Cardiac muscle cell (in vitro differentiated cells and primary cell): ENCODE measurements around the gene FCHO1. TPM values are rescaled to one million over a fixed set of nuclear protein-coding genes. Genes with fewer than 3 reads are reported as not detected.
"Not testable (repeated sequence)": the region's sequence is repeated elsewhere in the genome, so short reads cannot be mapped to it uniquely, and the experiment has no call there.

Experiments used
- DNase-seq, 2 donors: peaks; one replicate each; pipeline versions ENCODE4 v3.0.0 to v3.0.0-alpha.2; 2010 to 2017; ENCODE audit warnings: low read depth in 1 of 2, low spot score in 1 of 2
- H3K27ac ChIP-seq: fragments of 200-600 bp; sonication (generic); 2 replicates; pipeline ENCODE4 v1.5.1; 2016
- H3K27me3 ChIP-seq: fragments of 200-600 bp; sonication (generic); 2 replicates; pipeline ENCODE4 v1.6.0; 2016; ENCODE audit warnings: control low read depth
- H3K36me3 ChIP-seq: fragments of 200-600 bp; sonication (generic); 2 replicates; pipeline ENCODE4 v1.5.1; 2016; ENCODE audit warnings: control low read depth
- H3K4me1 ChIP-seq: fragments of 200-600 bp; sonication (generic); 2 replicates; pipeline ENCODE4 v1.8.1; 2017; ENCODE audit warnings: low read depth, mild to moderate bottlenecking, mixed run types
- H3K4me3 ChIP-seq: fragments of 200-600 bp; sonication (generic); 2 replicates; pipeline ENCODE4 v1.5.1; 2016; ENCODE audit warnings: mild to moderate bottlenecking
- H3K9me3 ChIP-seq: fragments of 200-600 bp; sonication (generic); 2 replicates; pipeline ENCODE4 v1.5.1; 2017; ENCODE audit warnings: low read depth, mild to moderate bottlenecking, control low read depth
- polyA plus RNA-seq: library from polyadenylated mRNA; unstranded; fragments of >200 nt; fragmentation: Nextera tagmentation; extraction: Ambion mirVana; gene quantifications from 2 replicates; pipeline ENCODE4 v1.2.1, GENCODE V29; 2016
- total RNA-seq: library from RNA; depleted of rRNA; stranded (reverse); fragments of >200 nt; gene quantifications from 2 replicates; pipeline ENCODE4 v1.2.3, GENCODE V29; 2016
- TF ChIP-seq, protein P1 (sequence below): IDR thresholded peaks from 2 replicates; pipeline ENCODE4 v1.5.1; 2012; ENCODE audit warnings: low read depth, mild to moderate bottlenecking, low read length

Gene FCHO1
- total and polyA plus RNA-seq, 2 experiments from 2014 or later = 2.5 to 3.1 TPM

DNA sequence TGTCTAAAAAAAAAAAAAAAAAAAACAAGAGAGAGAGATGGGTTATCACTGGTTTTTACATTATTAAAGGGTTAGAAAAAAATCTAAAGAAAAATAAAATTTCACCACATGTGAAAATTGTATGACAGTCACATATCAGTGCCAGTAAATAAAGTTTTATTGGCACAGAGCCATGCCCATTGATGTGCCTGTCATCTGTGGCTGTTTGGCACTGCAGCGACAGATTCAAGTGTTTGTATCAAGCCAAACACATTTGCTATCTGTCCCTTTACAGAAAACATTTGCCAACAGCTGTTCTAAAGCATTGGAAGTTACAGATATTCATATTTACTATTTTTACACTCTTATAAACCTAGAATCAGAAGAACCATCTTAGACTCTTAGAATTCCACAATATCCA, 16.3 kb downstream of the FCHO1 start:
- DNase-seq = no peak
- no peaks in the 10 kb centered on the region for H3K36me3 ChIP-seq
- TF ChIP-seq, protein P1, sequence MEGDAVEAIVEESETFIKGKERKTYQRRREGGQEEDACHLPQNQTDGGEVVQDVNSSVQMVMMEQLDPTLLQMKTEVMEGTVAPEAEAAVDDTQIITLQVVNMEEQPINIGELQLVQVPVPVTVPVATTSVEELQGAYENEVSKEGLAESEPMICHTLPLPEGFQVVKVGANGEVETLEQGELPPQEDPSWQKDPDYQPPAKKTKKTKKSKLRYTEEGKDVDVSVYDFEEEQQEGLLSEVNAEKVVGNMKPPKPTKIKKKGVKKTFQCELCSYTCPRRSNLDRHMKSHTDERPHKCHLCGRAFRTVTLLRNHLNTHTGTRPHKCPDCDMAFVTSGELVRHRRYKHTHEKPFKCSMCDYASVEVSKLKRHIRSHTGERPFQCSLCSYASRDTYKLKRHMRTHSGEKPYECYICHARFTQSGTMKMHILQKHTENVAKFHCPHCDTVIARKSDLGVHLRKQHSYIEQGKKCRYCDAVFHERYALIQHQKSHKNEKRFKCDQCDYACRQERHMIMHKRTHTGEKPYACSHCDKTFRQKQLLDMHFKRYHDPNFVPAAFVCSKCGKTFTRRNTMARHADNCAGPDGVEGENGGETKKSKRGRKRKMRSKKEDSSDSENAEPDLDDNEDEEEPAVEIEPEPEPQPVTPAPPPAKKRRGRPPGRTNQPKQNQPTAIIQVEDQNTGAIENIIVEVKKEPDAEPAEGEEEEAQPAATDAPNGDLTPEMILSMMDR = no peak
- no peaks in the 10 kb centered on the region for H3K4me1 ChIP-seq
- no peak overlapping the region for H3K27ac ChIP-seq
- H3K4me3 ChIP-seq = no peak overlapping the region
- no peaks in the 10 kb centered on the region for H3K9me3 ChIP-seq
- no peaks in the 10 kb centered on the region for H3K27me3 ChIP-seq

DNA sequence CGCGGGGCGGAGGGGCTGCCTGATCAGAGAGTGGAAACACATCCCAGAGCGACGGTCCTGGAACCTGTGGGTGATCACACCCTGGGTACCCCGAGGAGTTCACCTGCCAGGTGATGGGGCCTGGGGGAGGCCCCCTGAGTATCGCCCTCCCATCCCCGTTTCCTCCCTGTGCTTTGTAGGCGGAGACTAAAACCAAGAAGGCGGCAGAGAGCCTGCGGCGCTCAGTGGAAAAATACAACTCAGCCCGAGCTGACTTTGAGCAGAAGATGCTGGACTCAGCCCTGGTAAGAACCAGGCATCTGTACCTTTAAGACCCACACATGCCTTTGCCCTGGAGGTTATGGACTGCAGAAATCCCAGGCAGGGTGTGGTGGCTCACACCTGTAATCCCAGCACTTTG, 19.3 kb downstream of the FCHO1 start:
- DNase-seq = no peak
- H3K4me3 ChIP-seq = no peak overlapping the region
- no peaks in the 10 kb centered on the region for H3K36me3 ChIP-seq
- H3K4me1 ChIP-seq = no peaks in the 10 kb centered on the region
- no peak overlapping the region for H3K27ac ChIP-seq
- TF ChIP-seq, protein P1 = no peak
- H3K9me3 ChIP-seq = no peaks in the 10 kb centered on the region
- H3K27me3 ChIP-seq = no peaks in the 10 kb centered on the region

DNA sequence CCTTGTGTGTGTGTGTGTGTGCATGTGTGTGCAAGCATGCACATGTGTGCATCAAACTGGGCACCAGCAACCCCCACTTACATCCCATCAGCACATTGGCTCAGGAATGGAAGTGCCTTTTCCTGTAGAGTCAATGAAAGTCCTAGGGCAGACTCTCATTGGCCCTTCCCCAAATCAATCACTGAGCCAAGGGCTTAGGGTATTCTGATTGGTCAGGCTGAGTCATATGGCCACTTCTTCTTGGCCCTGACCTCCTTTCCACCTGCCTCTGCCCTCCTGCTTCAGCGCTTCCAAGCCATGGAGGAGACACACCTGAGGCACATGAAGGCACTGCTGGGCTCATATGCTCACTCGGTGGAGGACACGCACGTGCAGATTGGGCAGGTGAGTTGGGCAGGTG, 20.9 kb downstream of the FCHO1 start:
- H3K27me3 ChIP-seq = no peaks in the 10 kb centered on the region
- H3K27ac ChIP-seq = no peak overlapping the region
- no peaks in the 10 kb centered on the region for H3K4me1 ChIP-seq
- no peaks in the 10 kb centered on the region for H3K36me3 ChIP-seq
- peak in 1 of 2 donors; percentile 25 for DNase-seq
- no peak overlapping the region for H3K4me3 ChIP-seq
- H3K9me3 ChIP-seq = no peaks in the 10 kb centered on the region
- TF ChIP-seq, protein P1 = no peak

DNA sequence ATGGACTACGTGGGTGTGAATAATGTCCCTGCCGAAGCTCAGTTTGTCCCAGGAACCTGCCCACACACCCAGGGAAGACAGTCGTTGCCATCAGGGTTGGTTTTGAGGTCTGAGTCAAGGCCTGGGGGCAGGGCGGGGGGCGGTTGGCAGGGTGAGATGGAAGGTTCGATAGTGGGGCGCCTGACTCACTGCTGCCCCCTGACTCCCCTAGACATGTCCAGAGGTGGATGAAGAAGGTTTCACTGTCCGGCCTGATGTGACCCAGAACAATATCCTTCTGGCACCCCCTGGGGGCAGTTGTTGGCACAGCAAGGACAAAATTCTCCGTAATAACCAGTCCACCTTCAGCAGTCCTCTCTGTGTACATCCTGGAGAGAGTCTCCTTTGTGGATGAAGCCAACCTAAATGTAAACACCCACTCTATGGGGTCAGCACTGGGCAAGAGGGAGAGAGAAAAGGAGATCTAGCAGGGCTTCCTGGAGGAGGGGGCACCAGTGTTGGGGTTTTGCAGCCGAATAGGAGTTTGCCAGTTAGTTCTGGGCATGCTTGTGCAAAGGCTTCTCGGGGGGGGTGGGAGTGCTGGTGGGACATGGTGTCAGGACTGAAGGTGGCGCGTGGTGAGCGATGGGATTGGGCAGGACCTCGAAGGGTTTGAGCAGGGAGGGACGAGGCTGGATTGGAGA, 24.1 kb downstream of the FCHO1 start:
- H3K4me3 ChIP-seq = no peak overlapping the region
- H3K36me3 ChIP-seq = no peaks in the 10 kb centered on the region
- peak; percentile 43 to 56 for DNase-seq
- H3K27ac ChIP-seq = no peak overlapping the region
- H3K4me1 ChIP-seq = no peaks in the 10 kb centered on the region
- H3K9me3 ChIP-seq = no peaks in the 10 kb centered on the region
- no peaks in the 10 kb centered on the region for H3K27me3 ChIP-seq
- TF ChIP-seq, protein P1 = peak; percentile 75

GRCh38 chr19:17775991-17776803, 24.9 kb downstream of the FCHO1 start:
- no peak overlapping the region for H3K4me3 ChIP-seq
- H3K27ac ChIP-seq = no peak overlapping the region
- TF ChIP-seq, protein P1 = no peak
- H3K36me3 ChIP-seq = no peaks in the 10 kb centered on the region
- DNase-seq = peak in 1 of 2 donors; percentile 62
- no peaks in the 10 kb centered on the region for H3K27me3 ChIP-seq
- H3K4me1 ChIP-seq = no peaks in the 10 kb centered on the region
- no peaks in the 10 kb centered on the region for H3K9me3 ChIP-seq

DNA sequence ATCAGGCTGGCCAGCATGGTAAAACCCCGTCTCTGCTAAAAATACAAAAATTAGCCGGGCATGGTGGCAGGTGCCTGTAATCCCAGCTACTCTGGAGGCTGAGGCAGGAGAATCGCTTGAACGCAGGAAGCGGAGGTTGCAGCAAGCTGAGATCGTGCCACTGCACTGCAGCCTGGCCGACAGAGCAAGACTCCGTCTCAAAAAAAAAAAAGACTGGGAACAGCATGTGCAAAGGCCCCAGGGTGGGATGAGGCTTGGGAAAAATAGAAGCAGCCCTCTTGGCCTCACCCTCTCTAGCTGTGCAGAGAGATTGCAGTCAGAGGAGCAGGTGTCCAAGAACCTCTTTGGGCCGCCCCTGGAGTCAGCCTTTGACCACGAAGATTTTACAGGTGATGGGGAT, 26.6 kb downstream of the FCHO1 start:
- not testable (repeated sequence) for H3K9me3 ChIP-seq, H3K27me3 ChIP-seq, DNase-seq

More for the DNA sequence above, 26.6 kb downstream of the FCHO1 start:
- not testable (repeated sequence) for H3K4me3 ChIP-seq, H3K27ac ChIP-seq, H3K36me3 ChIP-seq, H3K4me1 ChIP-seq
